Hematopoietic multipotent progenitor cell (in vitro differentiated cells): ENCODE data around the gene CTSH. TPM values are rescaled to one million over a fixed set of nuclear protein-coding genes. Genes with fewer than 3 reads are reported as not detected.
"Not testable (repeated sequence)": the region's sequence is repeated elsewhere in the genome, so short reads cannot be mapped to it uniquely, and the experiment has no call there.

Experiments used
- DNase-seq, 3 donors: peaks; one replicate each; pipeline ENCODE4 v3.0.0-alpha.2; 2011 to 2015; ENCODE audit warnings: low read depth in 2 of 3, low spot score in 2 of 3
- total RNA-seq: library from RNA; depleted of rRNA; stranded (reverse); fragments of >200 nt; gene quantifications from one replicate; pipeline ENCODE4 v1.2.3, GENCODE V29; 2012

Gene CTSH
- total RNA-seq, 1 donor, result 2.4 TPM

- no peak for DNase-seq
Measured at GRCh38 chr15:78944202-78944625, 632 bp downstream of the CTSH start.

- DNase-seq, result no peak
Measured at GRCh38 chr15:78943692-78944091, 1.2 kb downstream of the CTSH start.

GRCh38 chr15:78942741-78943140, 2.1 kb downstream of the CTSH start:
- no peak for DNase-seq

- DNase-seq, result no peak
Measured at GRCh38 chr15:78938658-78939488, 6.0 kb downstream of the CTSH start.

- DNase-seq, result no peak
Measured at GRCh38 chr15:78937132-78937739, 7.6 kb downstream of the CTSH start.

GRCh38 chr15:78934655-78935023, 10.2 kb downstream of the CTSH start:
- no peak for DNase-seq

- DNase-seq, result no peak
Measured at GRCh38 chr15:78933823-78934654, 10.8 kb downstream of the CTSH start.

GRCh38 chr15:78933187-78933822, 11.5 kb downstream of the CTSH start:
- no peak for DNase-seq

- no peak for DNase-seq
Measured at GRCh38 chr15:78932258-78932808, 12.5 kb downstream of the CTSH start.

- no peak for DNase-seq
Measured at GRCh38 chr15:78931439-78932257, 13.2 kb downstream of the CTSH start.

- DNase-seq, result no peak
Measured at GRCh38 chr15:78930577-78931388, 14.1 kb downstream of the CTSH start.

- no peak for DNase-seq
Measured at GRCh38 chr15:78929536-78930264, 15.1 kb downstream of the CTSH start.

GRCh38 chr15:78928616-78929093, 16.2 kb downstream of the CTSH start:
- DNase-seq, result no peak

GRCh38 chr15:78928176-78928575, 16.7 kb downstream of the CTSH start:
- DNase-seq, result not testable (repeated sequence)

- DNase-seq, result no peak
Measured at GRCh38 chr15:78927077-78927790, 17.6 kb downstream of the CTSH start.

- no peak for DNase-seq
Measured at GRCh38 chr15:78925956-78926743, 18.7 kb downstream of the CTSH start.
